OCI-M2 (cell line): ENCODE results near the gene MAP4K4.

ENCODE experiments used
- DNase-seq: peaks from one replicate; lab custom pipeline; 2025; ENCODE audit not compliant: unreplicated experiment; lab: John Stamatoyannopoulos, UW

The MAP4K4 gene

GRCh38 chr2:101788995-101789970, 91.8 kb downstream of the MAP4K4 start:
- no peak for DNase-seq

GRCh38 chr2:101790416-101790815, 92.9 kb downstream of the MAP4K4 start:
- DNase-seq, result no peak

- DNase-seq, result no peak
These were observed 93.3 kb downstream of the MAP4K4 start for GRCh38 chr2:101790857-101791256.

- DNase-seq, result no peak
These were observed 94.7 kb downstream of the MAP4K4 start for GRCh38 chr2:101792208-101792607.

- no peak for DNase-seq
These were observed 95.9 kb downstream of the MAP4K4 start for GRCh38 chr2:101793277-101793969.

GRCh38 chr2:101794141-101794540, 96.6 kb downstream of the MAP4K4 start:
- no peak for DNase-seq

GRCh38 chr2:101795033-101795432, 97.5 kb downstream of the MAP4K4 start:
- no peak for DNase-seq

GRCh38 chr2:101796825-101797600, 99.5 kb downstream of the MAP4K4 start:
- DNase-seq, result no peak

GRCh38 chr2:101801496-101801895, 104.0 kb downstream of the MAP4K4 start:
- DNase-seq, result no peak

GRCh38 chr2:101802329-101802728, 104.8 kb downstream of the MAP4K4 start:
- DNase-seq, result no peak

- DNase-seq, result no peak
These were observed 105.6 kb downstream of the MAP4K4 start for GRCh38 chr2:101803128-101803527.

GRCh38 chr2:101803945-101804696, 106.6 kb downstream of the MAP4K4 start:
- DNase-seq, result no peak

GRCh38 chr2:101805152-101806088, 107.9 kb downstream of the MAP4K4 start:
- no peak for DNase-seq

- DNase-seq, result no peak
These were observed 108.6 kb downstream of the MAP4K4 start for GRCh38 chr2:101806123-101806522.

- DNase-seq, result no peak
These were observed 109.2 kb downstream of the MAP4K4 start for GRCh38 chr2:101806701-101807100.

GRCh38 chr2:101807242-101807641, 109.7 kb downstream of the MAP4K4 start:
- no peak for DNase-seq

GRCh38 chr2:101808006-101808562, 110.6 kb downstream of the MAP4K4 start:
- DNase-seq, result no peak

- DNase-seq, result no peak
These were observed 112.2 kb downstream of the MAP4K4 start for GRCh38 chr2:101809698-101810097.
